ENCODE data around the gene PTDSS2. TPM values are rescaled to one million over a fixed set of nuclear protein-coding genes. Genes with fewer than 3 reads are reported as not detected.

Gene PTDSS2
- total RNA-seq, 1 donor from 2014 or later: 27.8 TPM

DNA sequence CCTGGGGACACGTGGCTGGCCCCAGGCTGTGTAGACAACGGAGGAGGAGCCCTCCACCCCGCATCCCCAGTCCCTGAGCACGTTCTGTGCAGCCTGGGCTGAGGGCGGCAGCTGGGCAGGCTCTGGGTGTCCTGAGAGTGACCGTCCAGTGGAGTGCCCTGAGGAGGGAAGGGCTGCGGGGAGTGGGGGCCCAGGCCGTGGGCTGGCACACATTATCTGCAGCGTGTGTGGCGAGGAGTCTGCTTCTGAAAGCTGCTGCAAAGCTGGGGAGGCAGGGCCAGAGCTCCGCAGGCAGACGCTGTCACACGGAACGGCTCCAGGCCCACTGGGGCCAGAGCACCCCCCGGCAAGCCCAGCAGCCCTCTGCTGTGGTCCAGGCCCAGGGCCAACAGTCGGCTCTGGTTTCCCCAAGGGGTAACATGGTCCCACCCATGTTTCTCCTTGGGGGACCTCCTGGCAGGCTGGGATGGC lies 7.4 kb upstream of the PTDSS2 start:
- DNase-seq (ENCODE audit: missing footprints): no peak
- ATAC-seq: no peak

DNA sequence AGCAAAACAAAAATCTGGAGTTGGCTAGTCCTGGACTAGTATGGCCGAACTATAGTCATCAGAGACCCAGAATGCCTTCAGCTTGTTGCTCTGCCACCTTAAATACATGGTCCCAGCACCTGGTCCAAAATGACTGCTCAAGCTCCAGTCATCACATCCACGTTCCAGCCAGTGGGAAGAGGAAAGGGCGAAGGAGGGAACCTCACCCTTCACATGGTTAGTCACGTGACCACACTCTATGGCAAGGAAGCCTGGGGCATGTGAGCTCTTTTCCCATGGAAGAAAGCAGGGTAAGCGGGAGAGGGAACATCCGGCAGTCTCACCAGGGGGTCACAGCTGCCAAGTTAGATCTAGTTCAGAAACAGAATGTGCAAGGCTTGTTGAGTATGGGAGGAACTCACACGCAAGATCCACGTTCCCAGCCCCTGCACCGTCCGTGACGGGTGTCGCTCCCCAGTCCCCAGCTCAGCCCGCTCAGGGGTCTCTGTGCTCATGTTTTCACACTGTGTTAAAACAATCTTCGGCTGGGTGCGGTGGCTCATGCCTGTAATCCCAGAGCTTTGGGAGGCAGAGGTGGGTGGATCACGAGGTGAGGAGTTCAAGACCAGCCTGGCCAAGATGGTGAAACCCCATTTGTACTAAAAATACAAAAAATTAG lies 6.4 kb upstream of the PTDSS2 start:
- intact Hi-C loops (cut with DNase I): no loop called here
- ATAC-seq (no peak), DNase-seq (ENCODE audit: missing footprints) (no peak)

More for the DNA sequence above, 7.4 kb upstream of the PTDSS2 start:
- intact Hi-C loops (cut with DNase I): no loop called here

DNA sequence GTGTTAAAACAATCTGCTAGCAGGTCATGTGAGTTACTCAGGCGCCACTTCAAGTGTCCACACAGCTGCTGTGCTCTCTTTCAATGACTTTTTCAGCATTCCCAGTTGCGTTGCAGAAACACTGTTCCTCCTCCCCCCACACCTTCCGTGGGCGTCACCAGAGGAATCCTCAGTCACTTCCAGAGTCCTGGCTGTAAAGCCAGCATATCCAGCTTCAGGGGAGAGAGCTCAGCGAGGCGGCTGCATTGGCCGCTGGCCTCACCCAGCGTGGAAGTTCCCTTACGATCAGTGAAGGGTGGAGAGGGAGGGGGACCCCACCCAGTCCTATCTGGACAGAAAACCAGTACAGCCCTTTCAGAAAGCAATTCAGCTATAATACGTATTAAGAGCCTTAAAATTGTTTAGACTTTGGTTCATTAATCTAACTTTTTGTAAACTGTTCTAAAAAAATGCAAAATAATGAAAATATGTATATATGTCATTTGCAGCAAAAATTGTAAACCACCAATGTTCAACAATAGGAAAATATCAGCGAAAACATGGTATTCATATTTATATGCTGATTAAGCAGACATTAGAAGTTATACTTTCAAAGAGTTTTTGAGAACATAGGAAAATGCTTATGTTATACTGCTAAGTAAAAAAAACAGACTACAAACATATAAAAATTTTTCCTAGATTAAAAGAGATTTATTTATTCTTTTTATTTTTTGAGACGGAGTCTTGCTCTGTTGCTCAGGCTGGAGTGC lies 5.5 kb upstream of the PTDSS2 start:
- DNase-seq (ENCODE audit: missing footprints): no peak
- intact Hi-C loops (cut with DNase I): loop anchor here (5.0 kb wide), 1 partner anchor 137 kb away; the partner anchor contains the start of gene IFITM2
- no peak for ATAC-seq

DNA sequence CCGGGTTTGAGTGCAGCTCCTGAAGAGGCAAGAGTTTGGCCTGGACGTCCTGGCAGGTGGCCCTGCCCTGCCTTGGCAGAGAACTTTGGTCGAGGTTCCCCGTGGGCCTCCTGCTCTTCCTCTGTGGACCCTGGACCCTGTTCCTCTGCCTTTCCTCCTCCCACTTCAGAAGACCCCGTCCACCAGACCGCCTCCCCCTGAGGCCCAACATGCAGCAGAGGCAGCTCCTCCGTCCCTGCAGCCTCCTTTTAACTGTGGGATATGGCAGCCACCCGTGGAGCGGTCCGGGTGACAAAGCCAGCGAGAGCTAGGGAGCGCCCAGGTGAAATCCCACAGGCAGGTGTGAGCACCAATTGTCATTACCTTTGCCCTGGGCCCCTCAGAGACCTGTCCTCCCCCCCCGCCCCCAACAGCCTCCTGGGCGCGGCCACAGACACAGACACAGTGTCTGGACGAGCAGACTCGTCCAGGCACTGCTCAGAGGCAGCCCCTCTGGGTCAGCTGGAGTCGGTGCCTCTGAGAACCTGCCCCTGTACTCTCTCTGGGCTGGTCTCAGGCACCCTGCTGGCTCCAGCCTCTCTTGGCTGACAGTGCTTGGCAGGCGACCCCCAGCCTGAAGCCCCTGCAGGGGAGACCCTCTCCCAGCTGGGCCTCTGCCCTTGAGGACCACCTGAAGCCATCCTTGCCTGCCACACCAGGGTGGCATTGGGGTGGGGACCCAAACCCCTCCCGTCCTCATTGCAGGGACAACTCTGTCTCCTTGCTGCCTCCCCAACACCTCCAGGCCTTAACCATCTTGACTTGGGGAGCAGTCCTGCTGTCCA lies 4.1 kb upstream of the PTDSS2 start:
- DNase-seq (ENCODE audit: missing footprints): no peak
- ATAC-seq: no peak
- intact Hi-C loops (cut with DNase I): loop anchor here (5.0 kb wide), 1 partner anchor 139 kb away; the partner anchor contains the start of gene IFITM2

DNA sequence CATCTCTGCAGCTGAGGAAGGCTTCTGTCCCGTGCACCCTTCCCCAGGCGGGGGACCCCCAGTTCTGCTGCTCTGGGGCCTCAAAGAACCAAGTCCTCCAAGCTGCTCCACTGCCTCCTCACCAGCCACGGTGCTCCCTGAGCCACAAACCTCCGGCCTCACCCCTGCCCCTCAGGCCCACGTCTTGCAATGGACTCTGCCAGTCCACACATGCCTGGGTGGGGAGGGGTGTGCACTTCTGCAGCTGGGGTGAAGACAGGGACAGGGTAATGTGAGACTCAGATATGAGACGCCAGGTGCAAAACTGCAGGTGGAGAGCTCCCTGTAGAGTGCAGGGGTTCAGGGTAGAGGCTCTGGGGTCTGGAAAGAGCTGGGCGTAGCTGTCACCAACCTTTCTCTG lies 3.2 kb upstream of the PTDSS2 start:
- DNase-seq (ENCODE audit: missing footprints) (no peak), ATAC-seq (no peak)
- intact Hi-C loops (cut with DNase I): loop anchor here (5.0 kb wide), 1 partner anchor 140 kb away; the partner anchor contains the start of gene IFITM2

DNA sequence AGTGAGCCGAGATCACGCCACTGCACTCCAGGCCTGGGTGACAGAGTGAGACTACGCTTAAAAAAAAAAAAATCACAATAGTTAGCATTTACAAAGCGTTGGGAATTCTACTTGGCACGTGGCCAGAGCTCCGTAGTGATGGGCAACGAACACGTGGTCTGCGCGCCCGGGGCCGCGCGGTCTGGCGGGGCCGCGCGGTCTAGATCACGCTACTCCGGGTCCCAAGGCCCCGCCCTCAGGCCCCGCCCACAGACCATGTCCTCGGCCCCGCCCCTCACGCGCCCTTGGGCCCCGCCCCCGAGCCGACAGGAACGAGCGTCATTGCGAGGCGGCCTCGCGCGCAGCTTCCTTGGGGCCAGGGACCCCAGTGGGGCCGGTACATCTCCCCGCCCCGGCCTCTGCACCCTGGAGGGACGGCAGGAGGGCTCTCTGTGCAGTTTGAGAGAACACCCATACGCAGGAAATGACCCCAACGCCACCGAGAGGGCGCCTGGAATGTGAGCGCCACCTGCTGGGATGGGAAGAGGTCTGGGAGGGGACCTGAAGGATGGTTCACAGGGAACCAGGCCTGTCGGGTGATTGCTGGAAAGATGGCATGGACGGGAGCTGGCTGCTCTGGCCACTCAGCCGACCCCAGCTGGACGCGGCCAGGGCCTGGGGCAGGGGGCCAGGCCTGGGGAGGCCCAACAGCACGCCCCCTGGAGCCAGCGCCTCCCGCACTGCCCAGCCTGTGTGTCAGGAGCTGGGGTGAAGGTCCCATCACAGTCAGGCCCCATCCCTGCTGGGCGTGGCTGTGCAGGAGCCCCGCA lies 2.0 kb upstream of the PTDSS2 start:
- peak; percentile 99 for DNase-seq (ENCODE audit: missing footprints)
- ATAC-seq: peak; percentile 88
- intact Hi-C loops (cut with DNase I): loop anchor here (2.0 to 5.0 kb wide), 3 partner anchors 33 to 141 kb away; partner anchors contain the start of genes IFITM2 and SIGIRR

DNA sequence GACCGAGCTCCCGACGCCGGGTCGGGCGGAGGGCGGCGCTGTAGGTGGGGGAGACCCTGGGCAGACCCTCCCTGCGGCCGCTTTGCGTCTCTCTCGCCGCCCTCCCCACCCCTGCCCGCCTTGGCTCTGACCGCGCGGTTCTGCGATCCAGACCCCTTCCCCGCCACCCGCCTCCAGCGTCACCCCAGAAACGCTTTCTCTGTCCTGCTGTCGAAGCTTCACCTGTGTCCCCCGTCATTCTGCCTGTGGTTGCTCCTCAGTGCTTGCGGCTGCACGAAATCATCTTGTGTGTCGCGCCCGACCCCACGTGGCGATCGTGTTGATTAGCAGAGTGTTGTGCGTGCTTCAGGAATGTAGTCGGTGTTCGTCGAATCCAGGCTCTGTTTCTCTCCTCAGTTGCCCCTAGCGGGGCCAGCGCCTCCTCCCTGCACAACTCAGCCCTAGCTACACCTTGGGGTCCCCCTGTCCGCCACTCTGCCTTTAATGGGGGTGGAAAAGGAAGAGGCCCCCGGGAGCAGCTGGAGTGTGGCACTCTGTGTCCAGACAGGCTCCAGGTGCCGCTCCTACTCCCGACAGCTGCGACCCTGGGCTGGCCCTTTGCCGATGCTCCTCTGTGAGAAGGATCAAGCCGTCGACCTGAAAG lies 851 bp downstream of the PTDSS2 start:
- DNase-seq (ENCODE audit: missing footprints) (peak; percentile 84), ATAC-seq (no peak)
- intact Hi-C loops (cut with DNase I): loop anchor here (2.0 kb wide), 1 partner anchor 56 kb away; the partner anchor contains the start of gene RNH1

DNA sequence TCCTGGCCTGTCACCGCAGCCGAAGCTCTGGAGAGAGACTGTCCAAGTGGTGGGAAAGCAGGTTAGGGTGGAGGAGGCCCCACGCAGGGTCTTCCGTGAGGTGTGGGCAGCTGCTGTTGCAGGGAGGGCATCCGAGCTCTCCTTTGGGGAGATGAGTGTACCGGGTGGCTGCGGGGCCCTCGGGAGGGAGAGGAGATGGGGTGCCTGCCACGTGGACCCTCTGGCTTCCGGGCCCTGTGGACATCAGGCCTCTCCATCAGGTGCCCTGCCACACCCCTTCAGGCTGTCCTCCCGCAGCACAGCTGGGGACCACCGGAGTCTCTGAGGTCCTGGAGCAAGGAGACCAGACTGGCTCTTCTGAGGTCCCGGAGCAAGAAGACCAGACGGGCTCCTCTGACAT lies 1.7 kb downstream of the PTDSS2 start:
- intact Hi-C loops (cut with DNase I): loop anchor here (2.0 kb wide), 1 partner anchor 55 kb away; the partner anchor contains the start of gene RNH1
- DNase-seq (ENCODE audit: missing footprints) (no peak), ATAC-seq (no peak)

DNA sequence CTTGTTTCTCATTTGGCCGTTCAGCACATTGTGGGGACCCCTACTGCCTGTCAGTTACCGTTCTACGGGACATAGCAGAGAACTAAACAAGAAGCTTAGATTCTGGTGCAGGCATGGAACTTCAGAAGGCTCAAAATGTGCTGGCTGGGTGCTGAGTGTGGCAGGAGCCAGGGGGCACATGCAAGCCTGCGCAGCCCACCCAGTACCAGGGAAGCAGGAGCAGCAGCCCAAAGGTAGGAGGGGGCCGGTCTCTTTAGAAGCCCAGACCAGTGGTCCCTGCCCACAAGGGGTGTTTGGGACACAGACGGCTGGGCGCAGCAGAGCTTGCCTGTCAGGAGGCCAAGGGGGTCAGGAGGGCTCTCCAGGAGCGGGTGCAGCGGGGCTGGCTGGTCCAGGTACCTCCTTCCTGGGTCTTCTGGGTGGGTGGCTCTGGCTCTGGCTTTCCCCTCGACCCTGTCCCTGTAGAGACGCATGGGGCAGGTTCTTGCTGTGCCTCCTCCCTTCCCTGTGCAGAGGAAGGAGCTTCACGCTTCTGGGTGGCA lies 2.2 kb downstream of the PTDSS2 start:
- intact Hi-C loops (cut with DNase I): no loop called here
- DNase-seq (ENCODE audit: missing footprints): peak; percentile 62

DNA sequence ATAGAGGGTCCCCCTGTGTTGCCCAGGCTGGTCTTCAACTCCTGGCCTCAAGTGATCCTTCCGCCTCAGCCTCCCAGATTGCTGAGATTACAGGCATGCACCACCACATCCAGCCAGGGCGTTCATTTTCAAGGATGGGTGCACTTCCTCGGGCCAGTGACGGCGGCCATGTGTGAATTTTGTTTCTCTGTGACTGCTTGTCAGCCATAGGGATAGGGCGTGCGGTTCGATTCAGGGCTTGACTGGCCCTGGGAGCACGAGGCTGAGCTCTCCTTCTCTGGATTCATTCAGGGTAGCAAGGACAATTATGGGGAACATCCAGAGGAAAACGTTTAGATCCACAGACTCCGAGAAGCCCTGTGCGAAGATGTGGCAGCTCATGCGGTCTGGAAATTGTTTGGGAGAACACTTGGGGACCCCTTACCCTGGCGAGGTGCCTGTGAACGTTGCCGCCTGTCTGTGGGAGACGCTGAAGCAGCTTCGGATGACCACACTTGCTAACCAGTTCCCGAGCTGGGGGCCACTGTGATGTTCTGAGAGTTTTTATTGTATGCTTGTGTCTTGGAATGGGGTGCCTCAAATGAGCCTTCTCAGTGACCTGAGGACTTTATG lies 2.9 kb downstream of the PTDSS2 start:
- DNase-seq (ENCODE audit: missing footprints) (no peak), ATAC-seq (no peak)
- intact Hi-C loops (cut with DNase I): no loop called here

More for the DNA sequence above, 2.2 kb downstream of the PTDSS2 start:
- no peak for ATAC-seq

DNA sequence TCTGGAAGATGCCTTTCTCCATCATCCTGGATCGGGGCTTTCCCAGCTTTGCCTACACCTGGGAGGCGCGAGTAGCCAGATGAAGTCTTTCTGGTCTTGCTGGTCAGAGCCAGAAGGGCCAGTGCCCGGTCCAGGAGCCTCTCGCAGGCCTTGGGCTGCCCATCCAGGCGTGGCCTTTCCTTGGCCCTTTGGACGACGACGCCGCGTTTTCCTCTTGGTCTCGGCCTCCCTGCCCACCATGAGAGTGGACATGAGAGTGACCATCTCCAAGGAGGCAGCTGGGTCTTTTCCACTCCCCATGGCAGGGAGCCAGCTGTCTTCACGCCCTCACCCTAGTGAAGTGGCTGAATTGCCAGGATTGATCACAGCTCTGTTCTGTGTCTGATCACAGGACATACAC lies 3.5 kb downstream of the PTDSS2 start:
- ATAC-seq (no peak), DNase-seq (ENCODE audit: missing footprints) (no peak)
- intact Hi-C loops (cut with DNase I): no loop called here

DNA sequence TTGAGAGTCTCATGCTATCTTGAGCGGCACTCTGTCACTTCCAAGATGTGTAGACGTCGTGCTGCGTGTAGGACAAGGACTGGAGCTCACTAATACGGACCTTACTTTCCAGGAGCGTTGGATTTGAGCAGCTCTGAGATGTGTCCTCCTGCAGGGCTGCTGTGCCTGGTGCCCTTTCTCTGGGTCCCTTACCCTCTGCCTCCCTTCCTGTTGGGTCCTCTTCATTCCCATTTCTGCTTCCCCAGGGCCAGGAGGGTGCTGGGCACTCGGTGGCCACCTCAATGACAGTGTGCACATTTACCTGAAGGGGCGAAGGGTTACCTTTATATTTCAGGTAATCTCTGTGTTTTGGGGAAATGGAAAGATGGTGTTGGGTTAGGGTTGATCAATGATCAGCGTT lies 4.0 kb downstream of the PTDSS2 start:
- DNase-seq (ENCODE audit: missing footprints) (no peak), ATAC-seq (no peak)
- intact Hi-C loops (cut with DNase I): no loop called here

DNA sequence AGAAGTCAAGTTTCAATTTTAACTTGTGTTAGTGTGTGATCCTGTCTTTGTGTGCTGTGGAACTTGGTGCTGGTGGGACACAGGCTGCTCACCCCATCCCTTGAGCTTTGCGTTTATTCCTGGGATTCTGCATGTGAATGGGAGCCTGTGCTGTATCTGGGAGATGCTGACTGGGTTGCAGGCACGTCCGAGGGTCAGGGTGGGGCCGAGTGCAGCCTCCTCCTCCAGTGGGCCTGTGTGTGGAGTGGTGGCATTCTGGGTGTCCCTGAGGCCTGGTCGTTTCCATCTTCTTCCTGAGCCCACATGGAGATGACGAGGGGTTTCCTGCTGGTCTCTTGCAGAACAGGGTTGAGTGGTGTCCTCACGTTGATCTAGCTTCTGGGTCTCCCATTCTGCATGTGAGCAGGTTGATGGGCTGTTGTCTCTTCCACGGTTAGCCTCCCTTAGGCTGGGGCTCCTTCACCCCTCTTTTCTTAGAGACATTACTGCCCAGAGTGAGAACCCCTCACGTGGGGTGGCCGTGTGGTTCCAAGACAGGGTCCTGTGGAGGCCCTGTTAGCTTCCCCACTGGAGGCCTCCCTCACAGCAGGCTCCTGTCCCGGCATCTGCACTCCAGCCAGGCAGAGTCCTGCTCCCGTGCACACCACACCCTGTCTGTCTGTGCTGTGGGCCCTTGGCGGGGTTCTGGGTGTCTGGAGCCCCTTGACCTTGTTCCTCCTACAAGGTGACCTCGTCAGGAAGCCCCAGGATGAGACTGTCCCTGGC lies 4.9 kb downstream of the PTDSS2 start:
- intact Hi-C loops (cut with DNase I): loop anchor here (5.0 kb wide), 1 partner anchor 42 kb away; no protein-coding TSS in a partner anchor
- ATAC-seq (no peak), DNase-seq (ENCODE audit: missing footprints) (no peak)

DNA sequence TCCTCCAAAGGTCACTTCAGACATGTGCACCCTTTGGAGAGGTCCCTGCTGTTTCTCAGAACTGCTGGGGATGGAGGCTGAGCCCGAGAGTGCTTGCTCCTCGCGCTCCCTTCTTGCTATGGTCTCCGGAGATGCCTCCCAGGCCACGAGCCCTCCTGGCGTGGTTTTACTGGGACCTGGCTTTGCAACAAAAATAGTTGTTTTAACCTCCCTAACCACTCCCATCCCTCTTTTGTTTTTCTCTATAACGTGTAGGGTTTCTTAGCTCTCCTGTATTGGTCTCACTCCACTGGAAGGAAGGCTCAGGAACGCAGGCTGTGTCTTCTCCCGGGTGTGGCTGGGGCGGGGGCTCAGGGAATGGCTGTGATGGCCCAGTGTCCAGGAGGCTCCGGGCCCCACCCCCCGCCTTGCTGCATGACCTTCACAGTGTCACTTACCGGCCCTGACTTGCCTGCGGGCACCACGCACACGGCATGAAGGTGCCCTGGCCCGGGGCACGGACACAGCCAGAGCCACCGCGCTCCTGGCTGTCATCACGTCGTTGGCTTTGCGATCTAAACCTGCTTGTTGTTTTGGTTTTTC lies 5.6 kb downstream of the PTDSS2 start:
- peak; percentile 34 for ATAC-seq
- intact Hi-C loops (cut with DNase I): loop anchor here (5.0 kb wide), 1 partner anchor 42 kb away; no protein-coding TSS in a partner anchor
- DNase-seq (ENCODE audit: missing footprints): no peak

DNA sequence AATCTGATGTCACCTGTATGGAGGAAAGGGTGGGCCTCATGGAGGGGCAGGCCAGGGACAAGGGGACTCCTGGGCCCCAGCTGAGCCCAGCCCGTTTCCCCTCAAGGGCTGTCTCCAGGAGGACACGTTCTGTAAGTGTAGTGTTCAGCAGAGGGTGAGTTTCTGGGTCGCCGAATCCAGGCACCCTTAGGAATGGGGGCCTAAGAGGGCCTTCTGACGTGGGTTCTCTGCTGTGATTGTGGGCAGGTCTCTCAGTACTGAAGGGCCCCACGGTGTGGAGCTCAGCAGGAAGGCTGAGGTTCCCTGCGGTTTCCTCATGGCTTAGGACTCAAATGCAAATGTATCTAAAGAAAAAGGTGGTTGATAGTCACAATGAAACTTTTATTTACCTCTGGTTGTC lies 6.5 kb downstream of the PTDSS2 start:
- ATAC-seq: no peak
- intact Hi-C loops (cut with DNase I): loop anchor here (5.0 kb wide), 1 partner anchor 41 kb away; no protein-coding TSS in a partner anchor

More for the DNA sequence above, 6.5 kb downstream of the PTDSS2 start:
- no peak for DNase-seq (ENCODE audit: missing footprints)

All from Right ventricle myocardium inferior (tissue), 1 donor.